K562 (cell line): Measurements from ENCODE around the gene PATL2. TPM values are rescaled to one million over a fixed set of nuclear protein-coding genes. Genes with fewer than 3 reads are reported as not detected.

Experiments used
- ARHGAP35 ChIP-seq: fragments of 450-650 bp; IDR thresholded peaks from 2 replicates; pipeline ENCODE4 v1.6.1; 2018; ENCODE audit not compliant: partially characterized antibody
- ARID1B ChIP-seq: fragments of 450-650 bp; IDR thresholded peaks from 2 replicates; pipeline ENCODE4 v1.6.1; 2016; ENCODE audit warnings: antibody characterized with exemption, mild to moderate bottlenecking, inconsistent platforms
- ATF1 ChIP-seq, 2 experiments: fragments of 450-650 bp in 1 of 2; IDR thresholded peaks; 2 replicates each; pipeline ENCODE4 v1.6.1; 2016; ENCODE audit warnings: missing compliant biosample characterization in 1 of 2, missing genetic modification characterization in 1 of 2
- BDP1 ChIP-seq: IDR thresholded peaks from 3 replicates; pipeline ENCODE4 v1.6.1; 2011; ENCODE audit not compliant: insufficient read length, insufficient read depth
- CBFA2T2 ChIP-seq: fragments of 450-650 bp; conservative IDR thresholded peaks from 2 replicates; pipeline ENCODE4 v1.6.1; 2017; ENCODE audit warnings: mild to moderate bottlenecking
- DDX20 ChIP-seq: fragments of 450-650 bp; IDR thresholded peaks from 2 replicates; pipeline ENCODE4 v1.6.1; 2016; ENCODE audit warnings: missing genetic modification characterization, low read depth, mild to moderate bottlenecking, missing compliant biosample characterization, moderate library complexity
- KDM5B ChIP-seq: fragments of 200-600 bp; sonication (generic); IDR thresholded peaks from 2 replicates; pipeline ENCODE4 v1.6.1; 2012; ENCODE audit warnings: low read depth, mild to moderate bottlenecking, moderate library complexity, low read length, control low read depth, inconsistent platforms; ENCODE audit not compliant: insufficient replicate concordance
- KLF6 ChIP-seq: fragments of 250-450 bp; sonication (Bioruptor Pico); IDR thresholded peaks from 2 replicates; pipeline ENCODE4 v1.4.0; 2020; ENCODE audit warnings: mild to moderate bottlenecking, moderate library complexity, borderline replicate concordance
- L3MBTL2 ChIP-seq: fragments of 450-650 bp; IDR thresholded peaks from 2 replicates; pipeline ENCODE4 v1.6.1; 2016; ENCODE audit warnings: mild to moderate bottlenecking, moderate library complexity
- MCM3 ChIP-seq: fragments of 450-650 bp; IDR thresholded peaks from 2 replicates; pipeline ENCODE4 v1.6.1; 2016
- NFE2L1 ChIP-seq: fragments of 450-650 bp; IDR thresholded peaks from 2 replicates; pipeline ENCODE4 v1.6.1; 2016; ENCODE audit warnings: missing genetic modification characterization, low read depth, mild to moderate bottlenecking, missing compliant biosample characterization, moderate library complexity, borderline replicate concordance
- NONO ChIP-seq, 2 experiments: fragments of 200-400 bp in 1 of 2; fragments of 450-650 bp in 1 of 2; formaldehyde crosslinking in 1 of 2; IDR thresholded peaks; 2 replicates each; pipeline ENCODE4 v1.6.1; 2017; ENCODE audit warnings: low read depth in 2 of 2, mild to moderate bottlenecking in 2 of 2, moderate library complexity in 2 of 2, low read length in 1 of 2
- NR2C1 ChIP-seq, 2 experiments: fragments of 450-650 bp; IDR thresholded peaks; 2 replicates each; pipeline ENCODE4 v1.6.1; 2017; ENCODE audit warnings: mild to moderate bottlenecking in 2 of 2, antibody characterized with exemption in 1 of 2, inconsistent platforms in 1 of 2, missing compliant biosample characterization in 1 of 2, missing genetic modification characterization in 1 of 2
- PCBP2 ChIP-seq: fragments of 200-400 bp; formaldehyde crosslinking; IDR thresholded peaks from 2 replicates; pipeline ENCODE4 v1.6.1; 2018; ENCODE audit warnings: low read length, low read depth, mild to moderate bottlenecking, moderate library complexity; ENCODE audit not compliant: poor library complexity, severe bottlenecking
- PHF8 ChIP-seq: fragments of 200-600 bp; sonication (generic); IDR thresholded peaks from 2 replicates; pipeline ENCODE4 v1.6.1; 2012; ENCODE audit warnings: mixed run types, mild to moderate bottlenecking, inconsistent platforms, low read length, moderate library complexity, borderline replicate concordance
- SMAD4 ChIP-seq: fragments of 250-450 bp; sonication (Bioruptor Pico); conservative IDR thresholded peaks from 2 replicates; pipeline ENCODE4 v1.8.0; 2021; ENCODE audit warnings: inconsistent platforms, mild to moderate bottlenecking, moderate library complexity
- SMARCA4 ChIP-seq: fragments of 450-650 bp; IDR thresholded peaks from 2 replicates; pipeline ENCODE4 v1.6.1; 2016
- SMC3 ChIP-seq: conservative IDR thresholded peaks from 2 replicates; pipeline ENCODE4 v1.6.1; 2011; ENCODE audit warnings: low read depth, low read length, improper control_type of control experiment; ENCODE audit not compliant: insufficient read depth
- SNRNP70 ChIP-seq: fragments of 200-400 bp; formaldehyde crosslinking; optimal IDR thresholded peaks from 2 replicates; pipeline ENCODE3; 2017; ENCODE audit warnings: low read depth, low read length
- SP1 ChIP-seq: sonication (generic); formaldehyde crosslinking; IDR thresholded peaks from 2 replicates; pipeline ENCODE4 v1.8.1; 2022; ENCODE audit warnings: mild to moderate bottlenecking, missing genetic modification reagents
- TARDBP ChIP-seq: fragments of 450-650 bp; IDR thresholded peaks from 2 replicates; pipeline ENCODE4 v1.6.1; 2016
- ZBTB7A ChIP-seq: IDR thresholded peaks from 2 replicates; pipeline ENCODE4 v1.6.1; 2011; ENCODE audit warnings: low read depth, mild to moderate bottlenecking, low read length, moderate library complexity, borderline replicate concordance; ENCODE audit not compliant: control insufficient read depth
- ZNF165 ChIP-seq: fragments of 250-450 bp; sonication (Bioruptor Pico); IDR thresholded peaks from 2 replicates; pipeline ENCODE4 v1.4.0; 2020; ENCODE audit warnings: borderline replicate concordance
- ZNF695 ChIP-seq: fragments of 450-650 bp; formaldehyde crosslinking; IDR thresholded peaks from 2 replicates; pipeline ENCODE4 v1.4.0; 2020; ENCODE audit warnings: mild to moderate bottlenecking, moderate library complexity
- ZNF764 ChIP-seq: fragments of 250-450 bp; sonication (Bioruptor Pico); IDR thresholded peaks from 2 replicates; pipeline ENCODE4 v1.4.0; 2020; ENCODE audit warnings: low read depth, mild to moderate bottlenecking, moderate library complexity
- ZNF766 ChIP-seq: fragments of 200-800 bp; sonication (Bioruptor generic); conservative IDR thresholded peaks from 2 replicates; pipeline ENCODE4 v1.6.1; 2016; ENCODE audit warnings: missing genetic modification characterization, missing compliant biosample characterization
- polyA plus RNA-seq, 8 experiments: library from polyadenylated mRNA; depleted of rRNA in 4 of 8; stranded (reverse) in 5 of 8; unstranded in 3 of 8; fragments of >200 nt; fragmentation: Nextera tagmentation in 2 of 8; fragmentation: Illumina TruSeq in 1 of 8; extraction: Ambion mirVana in 2 of 8; extraction: Trizol in 1 of 8; gene quantifications; 2 replicates each; pipeline versions ENCODE4 v1.2.1 to v1.2.3, GENCODE V29; 2011 to 2014; ENCODE audit warnings: inconsistent platforms in 1 of 8, missing spikeins in 1 of 8
- total RNA-seq, 7 experiments: library from RNA; depleted of rRNA in 6 of 7; stranded (reverse); fragments of >200 nt in 6 of 7; fragmentation: Illumina TruSeq in 2 of 7; extraction: Trizol in 2 of 7; gene quantifications; 2 replicates each; pipeline versions ENCODE4 v1.2.1 to v1.2.3, GENCODE V29; 2011 to 2021; ENCODE audit warnings: low replicate concordance in 1 of 7
- TF ChIP-seq, protein P1 (sequence below): fragments of 450-650 bp; formaldehyde crosslinking; IDR thresholded peaks from 2 replicates; pipeline ENCODE4 v1.4.0; 2022; ENCODE audit warnings: missing genetic modification characterization
- TF ChIP-seq, protein P2 (sequence below): sonication (generic); formaldehyde crosslinking; IDR thresholded peaks from 2 replicates; pipeline ENCODE4 v1.8.1; 2022; ENCODE audit warnings: missing genetic modification reagents

The PATL2 gene
- total and polyA plus RNA-seq, 9 of the 15 experiments (the other 6 are each of a cell fraction or from before 2014, with no cell fraction given), result 0.42 to 1.1 (median 0.86) TPM

DNA sequence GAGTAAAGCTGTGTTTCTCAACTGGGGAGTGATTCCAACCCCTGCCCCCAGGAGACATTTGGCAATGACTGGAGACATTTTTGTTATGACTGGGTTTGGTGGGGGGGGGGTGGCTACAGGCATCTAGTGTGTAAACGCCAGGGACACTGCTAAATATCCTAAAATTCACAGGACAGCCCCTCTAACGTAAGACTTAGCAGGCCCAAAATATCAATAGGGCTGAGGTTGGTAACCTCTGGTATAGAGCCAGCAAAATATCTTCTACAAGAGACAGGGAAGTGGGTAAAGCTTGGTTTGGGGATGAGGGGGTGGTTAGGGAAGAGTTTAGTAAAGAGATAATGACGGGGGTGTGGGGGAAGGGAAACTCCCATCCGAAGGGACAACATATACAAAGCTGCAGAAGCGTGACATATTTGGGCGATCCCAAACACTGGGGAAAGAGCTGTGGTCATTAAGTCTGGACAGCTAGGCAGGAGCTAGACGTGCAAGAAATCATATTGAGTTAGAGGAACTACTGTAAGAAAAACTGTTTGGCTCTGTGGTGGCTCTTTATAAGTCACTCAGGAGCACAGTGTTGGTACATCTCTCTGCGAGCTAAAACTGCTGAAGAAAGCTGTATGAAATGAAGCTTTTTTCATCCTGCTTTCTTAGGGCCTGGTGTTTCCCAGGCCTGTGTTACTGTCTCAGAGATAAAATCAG, 24.5 kb upstream of the PATL2 start (continued):
- TF ChIP-seq TARDBP, result no peak
- no peak for TF ChIP-seq BDP1
- TF ChIP-seq MCM3, result no peak
- no peak for TF ChIP-seq KLF6 (CRISPR knock-in tag)
- TF ChIP-seq ARHGAP35, result no peak
- no peak for TF ChIP-seq NONO (IDR thresholded peaks at IDR 0.05; ENCODE audit: low read depth in 2 of 2, low read length in 1 of 2)
- TF ChIP-seq, protein P1, sequence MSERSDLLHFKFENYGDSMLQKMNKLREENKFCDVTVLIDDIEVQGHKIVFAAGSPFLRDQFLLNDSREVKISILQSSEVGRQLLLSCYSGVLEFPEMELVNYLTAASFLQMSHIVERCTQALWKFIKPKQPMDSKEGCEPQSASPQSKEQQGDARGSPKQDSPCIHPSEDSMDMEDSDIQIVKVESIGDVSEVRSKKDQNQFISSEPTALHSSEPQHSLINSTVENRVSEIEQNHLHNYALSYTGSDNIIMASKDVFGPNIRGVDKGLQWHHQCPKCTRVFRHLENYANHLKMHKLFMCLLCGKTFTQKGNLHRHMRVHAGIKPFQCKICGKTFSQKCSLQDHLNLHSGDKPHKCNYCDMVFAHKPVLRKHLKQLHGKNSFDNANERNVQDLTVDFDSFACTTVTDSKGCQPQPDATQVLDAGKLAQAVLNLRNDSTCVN, result no peak
- no peak for TF ChIP-seq ZBTB7A
- no peak for TF ChIP-seq DDX20 (tag)
- TF ChIP-seq, protein P2, sequence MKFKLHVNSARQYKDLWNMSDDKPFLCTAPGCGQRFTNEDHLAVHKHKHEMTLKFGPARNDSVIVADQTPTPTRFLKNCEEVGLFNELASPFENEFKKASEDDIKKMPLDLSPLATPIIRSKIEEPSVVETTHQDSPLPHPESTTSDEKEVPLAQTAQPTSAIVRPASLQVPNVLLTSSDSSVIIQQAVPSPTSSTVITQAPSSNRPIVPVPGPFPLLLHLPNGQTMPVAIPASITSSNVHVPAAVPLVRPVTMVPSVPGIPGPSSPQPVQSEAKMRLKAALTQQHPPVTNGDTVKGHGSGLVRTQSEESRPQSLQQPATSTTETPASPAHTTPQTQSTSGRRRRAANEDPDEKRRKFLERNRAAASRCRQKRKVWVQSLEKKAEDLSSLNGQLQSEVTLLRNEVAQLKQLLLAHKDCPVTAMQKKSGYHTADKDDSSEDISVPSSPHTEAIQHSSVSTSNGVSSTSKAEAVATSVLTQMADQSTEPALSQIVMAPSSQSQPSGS (CRISPR knock-in tag), result no peak
- TF ChIP-seq SP1, result no peak
- peak; percentile 99 for TF ChIP-seq SMAD4 (CRISPR knock-in tag)
- TF ChIP-seq NFE2L1 (tag), result no peak
- 0 out of 2 replicates have a peak, but pooled peaks have one; percentile 10 for TF ChIP-seq CBFA2T2
- TF ChIP-seq ZNF695, result no peak
- TF ChIP-seq ARID1B, result peak; percentile 58
- TF ChIP-seq SMARCA4, result peak; percentile 58
- TF ChIP-seq PHF8, result no peak
- no peak for TF ChIP-seq PCBP2
- peak; percentile 11; the same call in 1 of the 2 replicates for TF ChIP-seq L3MBTL2
- TF ChIP-seq SMC3, result no peak
- no peak for TF ChIP-seq ZNF764 (CRISPR knock-in tag)
- no peak for TF ChIP-seq ZNF165
- no peak for TF ChIP-seq KDM5B
- no peak for TF ChIP-seq SNRNP70
- no peak for TF ChIP-seq NR2C1 (IDR thresholded peaks at IDR 0.05)
- TF ChIP-seq NR2C1 (tag; IDR thresholded peaks at IDR 0.05), result no peak; the same call in 1 of the 2 replicates
- no peak for TF ChIP-seq ZNF766 (CRISPR knock-in tag)
- no peak for TF ChIP-seq ATF1 (CRISPR knock-in tag; IDR thresholded peaks at IDR 0.05)
- TF ChIP-seq ATF1 (tag; IDR thresholded peaks at IDR 0.05), result peak; percentile 67
